Dedifferentiated amniotic fluid mesenchymal stem cell (primary cell): ENCODE results near the gene SLC36A1.

ENCODE experiments used
- DNase-seq: peaks from one replicate; pipeline ENCODE4 v3.0.0-alpha.2; 2016; ENCODE audit errors: extremely low spot score

Gene SLC36A1

GRCh38 chr5:151534350-151534749 lies 86.9 kb downstream of the SLC36A1 start:
- DNase-seq = no peak

- no peak for DNase-seq
These were observed 89.6 kb downstream of the SLC36A1 start for GRCh38 chr5:151537044-151537443.

GRCh38 chr5:151541571-151541970 lies 94.2 kb downstream of the SLC36A1 start:
- no peak for DNase-seq
